Measurements from ENCODE around the gene ZNF804B.

The ZNF804B gene

DNA sequence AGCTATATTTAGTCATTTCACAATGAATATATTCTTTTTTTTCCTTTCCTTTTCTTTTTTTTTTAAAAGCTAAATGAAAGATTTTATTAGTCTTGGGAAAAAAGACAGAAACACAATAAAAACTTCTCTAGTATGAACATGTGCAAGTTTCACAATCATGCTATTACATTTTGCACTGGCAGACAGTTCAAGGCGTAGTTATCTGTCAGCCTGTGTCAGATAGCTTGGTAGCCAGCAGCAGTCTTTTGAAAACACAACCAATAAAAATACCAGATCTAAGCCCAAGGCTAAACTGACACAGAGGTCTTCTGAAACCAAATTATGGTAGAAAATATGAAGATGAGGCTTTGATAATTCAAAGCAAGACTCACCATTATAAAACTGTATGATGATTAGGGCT is 241.8 kb downstream of the ZNF804B start:
- DNase-seq, result no peak

DNA sequence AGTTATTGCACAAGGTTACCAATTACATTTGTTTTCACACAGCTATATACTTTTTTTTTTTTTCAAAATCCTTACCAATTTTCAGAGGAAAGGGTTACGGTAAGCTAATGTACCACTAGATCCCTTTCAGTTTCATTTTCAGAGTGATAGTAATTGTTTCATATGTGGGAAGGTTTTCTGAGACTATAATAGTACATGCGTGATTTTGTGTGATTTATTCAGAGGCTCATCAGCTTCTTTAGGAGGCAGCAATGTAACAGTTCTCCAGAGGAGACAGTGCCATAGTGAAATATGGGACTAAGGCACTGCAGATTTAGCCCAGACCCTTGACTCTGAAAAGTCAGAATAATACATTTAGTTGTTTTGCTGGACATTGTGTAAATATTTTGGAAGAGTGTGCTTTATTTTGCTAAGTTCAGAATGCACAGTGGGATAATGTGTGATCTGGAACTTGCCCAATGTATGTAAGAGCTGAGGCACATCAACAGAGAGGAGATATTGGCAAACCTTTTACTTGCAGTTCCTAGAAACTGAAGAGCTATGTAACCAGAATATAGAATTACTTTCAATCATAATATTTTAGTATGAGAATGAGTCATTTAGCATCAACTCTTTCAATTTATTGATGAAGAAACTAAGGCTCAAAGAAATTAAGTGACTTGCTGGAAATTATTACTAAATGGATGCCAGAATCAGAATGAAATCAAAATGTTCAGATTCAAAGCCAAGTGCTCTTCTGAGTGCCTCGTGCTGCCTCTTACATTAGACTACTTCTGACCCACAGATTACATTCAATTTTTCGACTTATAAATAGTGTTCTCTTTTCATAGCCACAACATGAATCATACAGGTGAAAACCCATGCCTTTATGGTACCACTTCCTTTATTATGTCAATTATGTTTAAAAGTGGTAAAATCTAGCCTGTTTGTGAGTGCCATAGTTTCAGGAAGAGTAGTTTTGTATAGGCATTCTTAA is 243.8 kb downstream of the ZNF804B start:
- no peak for DNase-seq

DNA sequence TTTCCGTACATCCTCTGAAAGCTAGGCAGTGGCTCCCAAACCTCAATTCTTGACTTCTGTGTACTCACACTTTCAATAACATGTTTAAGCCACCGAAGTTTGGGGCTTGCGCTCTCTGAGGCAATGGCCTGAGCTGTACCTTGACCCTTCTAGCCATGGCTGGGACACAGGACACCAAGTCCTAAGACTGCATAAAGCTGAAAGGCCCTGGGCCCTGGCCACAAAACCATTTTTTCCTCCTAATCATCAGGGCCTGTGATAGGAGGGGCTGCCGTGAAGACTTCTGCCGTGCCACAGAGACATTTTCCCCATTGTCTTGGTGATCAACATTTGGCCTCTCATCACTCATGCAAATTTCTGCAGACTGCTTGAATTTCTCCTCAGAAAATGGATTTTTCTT is 252.5 kb downstream of the ZNF804B start:
- DNase-seq, result no peak

DNA sequence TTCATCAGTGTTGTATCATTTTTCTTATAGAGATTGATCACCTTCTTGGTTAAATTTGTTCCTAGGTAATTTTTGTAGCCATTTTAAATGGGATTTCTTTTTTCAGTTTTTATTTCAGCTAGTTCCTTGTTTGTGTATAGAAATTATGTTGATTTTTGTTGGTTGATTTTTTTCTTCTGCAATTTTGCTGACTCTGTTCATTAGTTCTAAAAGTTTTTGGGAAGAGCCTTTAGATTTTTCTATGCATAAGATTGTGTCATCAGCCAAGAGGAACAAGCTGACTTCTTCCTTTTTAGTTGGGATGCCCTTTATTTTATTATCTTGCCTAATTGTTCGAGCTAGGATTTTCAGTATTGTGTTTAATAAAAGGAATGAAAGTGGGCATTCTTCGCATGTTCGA is 258.2 kb downstream of the ZNF804B start:
- no peak for DNase-seq

- no peak for DNase-seq
Measured at GRCh38 chr7:89021741-89022140, 262.2 kb downstream of the ZNF804B start.

DNA sequence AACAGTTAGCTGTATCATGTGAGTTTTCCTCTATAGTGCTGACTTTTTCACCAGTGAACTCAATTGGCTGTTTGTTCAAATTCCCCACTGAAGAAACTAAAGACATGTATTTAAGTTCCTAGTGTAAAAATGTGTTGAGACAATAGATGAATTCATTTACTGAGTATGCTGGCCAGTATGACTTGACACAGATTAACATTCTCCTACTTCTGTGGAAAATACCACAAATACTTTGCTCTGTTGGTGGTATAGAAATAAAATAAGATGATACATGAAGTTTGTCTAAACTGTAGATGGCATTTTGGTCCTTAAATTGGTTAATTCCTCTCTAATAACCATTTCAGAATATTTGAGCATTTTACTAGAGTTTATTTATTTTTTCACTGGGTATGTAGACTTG is 263.7 kb downstream of the ZNF804B start:
- no peak for DNase-seq

- DNase-seq, result no peak
Measured at GRCh38 chr7:89023877-89024276, 264.4 kb downstream of the ZNF804B start.

GRCh38 chr7:89027781-89028180 is 268.3 kb downstream of the ZNF804B start:
- no peak for DNase-seq

DNA sequence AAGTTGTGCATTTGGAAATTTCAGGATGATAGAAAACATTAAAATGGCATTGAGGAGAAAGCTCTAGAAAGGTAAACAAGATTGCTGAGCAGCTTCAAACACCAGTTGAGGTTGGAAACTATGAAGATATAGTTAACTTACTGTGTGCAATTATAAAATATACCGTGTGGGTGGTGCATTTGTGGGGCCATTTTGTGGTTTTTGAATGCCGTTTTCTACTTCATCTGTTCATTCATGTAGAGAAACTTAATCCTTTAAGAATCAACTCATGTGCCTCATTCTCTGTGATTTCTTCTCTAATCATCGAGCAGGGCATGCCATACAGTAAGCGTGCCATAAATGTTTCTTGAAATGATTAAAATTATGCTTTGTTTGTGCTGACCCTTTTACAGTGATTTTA is 268.8 kb downstream of the ZNF804B start:
- no peak for DNase-seq

DNA sequence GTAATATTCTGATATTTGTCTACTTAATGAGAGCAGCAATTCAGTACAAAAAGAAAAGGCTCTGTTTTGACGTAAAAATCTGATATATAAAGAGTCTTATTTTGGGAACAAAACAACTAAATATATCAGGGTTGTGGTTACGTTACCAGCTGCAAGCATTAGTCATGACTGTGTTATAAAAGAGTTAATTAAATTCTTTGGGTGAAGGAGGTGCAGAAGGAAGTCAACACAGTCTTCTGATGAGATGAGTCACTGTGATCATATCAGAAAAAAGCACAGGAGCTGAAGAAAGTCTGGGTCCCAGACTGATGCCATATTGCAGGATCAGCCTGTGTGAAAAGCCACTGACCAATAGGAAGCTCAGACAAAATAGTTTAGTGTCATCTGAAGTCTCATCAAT is 270.4 kb downstream of the ZNF804B start:
- DNase-seq, result no peak

GRCh38 chr7:89041240-89041639 is 281.7 kb downstream of the ZNF804B start:
- DNase-seq, result no peak

DNA sequence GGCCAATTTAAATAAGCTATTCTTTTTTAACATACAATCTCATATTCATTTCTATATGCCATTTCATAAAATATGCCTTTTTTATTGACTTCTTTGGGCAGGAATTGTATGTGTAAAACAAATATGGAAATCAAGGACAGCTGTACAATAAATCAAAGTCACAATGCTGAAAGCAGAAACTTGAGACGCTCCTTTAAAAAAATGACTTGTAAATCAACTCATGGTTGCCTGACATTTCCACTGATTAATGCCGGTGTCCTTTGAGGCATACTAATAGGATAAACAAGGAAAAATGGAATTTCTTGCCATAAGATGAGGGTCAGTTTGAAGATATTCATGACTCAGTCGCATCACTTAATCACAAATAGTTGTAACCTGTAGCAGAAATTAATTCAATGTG is 283.4 kb downstream of the ZNF804B start:
- DNase-seq, result no peak

- no peak for DNase-seq
Measured at GRCh38 chr7:89049043-89049442, 289.5 kb downstream of the ZNF804B start.

DNA sequence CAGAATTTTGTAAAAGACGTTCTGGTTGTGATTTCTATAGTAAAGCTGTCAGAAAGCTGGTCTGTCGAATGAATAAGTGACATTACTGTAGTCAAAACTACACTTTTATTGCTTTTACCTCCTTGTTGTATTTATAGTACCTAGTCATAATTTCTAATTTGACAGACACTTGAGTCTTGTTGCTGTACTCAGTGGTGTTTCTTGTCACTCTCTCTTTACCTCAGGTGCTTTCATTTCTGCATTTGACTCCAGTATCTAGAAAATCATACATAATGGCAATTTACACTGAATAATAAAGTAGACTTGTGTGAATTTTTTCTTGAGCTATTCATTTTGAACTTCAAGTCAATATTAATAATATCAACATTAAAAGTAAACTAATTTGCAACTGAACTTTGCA is 293.6 kb downstream of the ZNF804B start:
- DNase-seq, result no peak

GRCh38 chr7:89054361-89054760 is 294.9 kb downstream of the ZNF804B start:
- DNase-seq, result no peak

DNA sequence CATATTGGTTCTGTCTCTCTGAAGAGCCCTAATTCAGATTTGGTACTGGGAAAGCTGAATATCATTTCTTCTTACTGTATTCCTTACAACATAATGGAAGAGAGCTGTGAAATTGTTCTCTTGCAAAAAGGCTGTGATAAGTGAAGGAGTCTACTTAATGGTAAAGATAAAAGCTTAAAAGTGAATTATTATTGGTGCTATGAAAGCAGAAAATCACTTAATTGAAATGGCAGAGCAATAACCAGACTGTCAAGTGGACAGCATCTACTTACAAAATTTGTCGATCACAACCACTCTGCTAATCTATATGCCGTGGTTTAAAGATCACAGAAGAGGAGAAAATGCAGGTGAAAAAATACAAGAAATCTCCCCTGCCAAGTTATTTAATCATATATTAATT is 300.7 kb downstream of the ZNF804B start:
- no peak for DNase-seq

GRCh38 chr7:89064831-89065230 is 305.3 kb downstream of the ZNF804B start:
- no peak for DNase-seq

DNA sequence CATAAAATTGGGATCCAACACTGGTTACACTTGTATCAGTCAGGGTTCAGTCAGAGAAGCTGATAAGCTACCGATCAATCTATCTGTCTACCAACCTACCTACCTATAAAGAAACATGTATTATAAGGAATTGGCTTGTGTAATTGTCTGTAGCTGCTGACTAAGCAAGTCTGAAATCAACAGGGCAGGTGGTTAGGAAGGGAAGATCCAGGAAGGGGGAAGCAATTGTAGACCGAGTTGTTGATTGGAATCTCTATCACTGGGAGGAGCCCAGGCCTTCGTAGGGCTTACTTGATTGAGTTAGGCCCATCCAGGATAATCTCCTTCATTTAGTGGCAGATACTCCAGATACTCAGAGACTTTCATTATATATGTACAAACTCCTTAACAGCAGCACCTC is 307.5 kb downstream of the ZNF804B start:
- DNase-seq, result no peak

DNA sequence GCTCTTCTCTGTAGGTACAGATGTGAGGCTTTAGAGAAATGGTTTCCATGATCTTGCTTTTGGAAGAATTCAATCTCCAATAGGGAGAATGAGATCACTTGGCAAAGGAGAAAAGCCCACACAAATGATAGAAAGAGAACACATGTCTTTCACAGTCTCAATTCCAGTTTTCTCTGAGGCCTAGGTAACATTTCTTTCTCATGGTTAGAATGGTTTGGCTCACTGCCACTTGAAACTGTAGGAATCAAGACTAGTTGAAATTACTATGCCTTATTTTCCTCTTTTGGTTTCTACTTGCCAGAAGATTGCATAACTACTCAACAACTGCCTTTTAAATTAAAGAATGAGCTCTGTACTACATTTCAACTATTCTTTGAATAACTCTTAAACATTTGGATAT is 312.6 kb downstream of the ZNF804B start:
- DNase-seq, result no peak

- no peak for DNase-seq
Measured at GRCh38 chr7:89073776-89074175, 314.3 kb downstream of the ZNF804B start.

GRCh38 chr7:89077992-89078391 is 318.5 kb downstream of the ZNF804B start:
- DNase-seq, result no peak

GRCh38 chr7:89085580-89085979 is 326.1 kb downstream of the ZNF804B start:
- no peak for DNase-seq

- DNase-seq, result no peak
Measured at GRCh38 chr7:89091550-89091949, 332.1 kb downstream of the ZNF804B start.

DNA sequence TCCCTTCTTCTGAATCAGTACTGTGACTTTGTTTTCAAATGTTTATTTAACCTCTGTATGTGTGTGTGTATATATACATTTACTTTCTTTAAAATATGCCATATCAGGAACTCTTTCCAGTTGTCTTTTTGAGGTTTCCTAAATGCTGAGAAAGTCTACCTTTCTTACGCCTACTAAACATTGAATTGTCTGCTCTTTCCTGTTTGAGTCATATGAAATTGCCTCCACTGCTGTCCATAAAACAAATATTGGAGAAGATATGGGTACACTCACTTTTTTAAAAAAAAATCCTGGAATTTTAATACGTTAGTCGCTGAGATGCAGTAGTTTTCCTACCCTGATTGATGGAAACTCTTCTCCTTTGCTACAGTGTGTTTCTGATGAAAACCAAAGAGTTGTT is 334.8 kb downstream of the ZNF804B start:
- no peak for DNase-seq

GRCh38 chr7:89103564-89103963 is 344.1 kb downstream of the ZNF804B start:
- DNase-seq, result no peak
